HEK293T (cell line): ENCODE measurements around the gene MON2.

Experiments used
- CTCF ChIA-PET: fragments of 350-600 bp; formaldehyde crosslinking; extraction: SDS; loops from one replicate; lab custom pipeline; 2021; ENCODE audit warnings: antibody characterized with exemption, inconsistent platforms; lab: Yijun Ruan, JAX
- POLR2A ChIA-PET: fragments of 350-600 bp; formaldehyde crosslinking; extraction: SDS; loops from one replicate; lab custom pipeline; 2020; ENCODE audit warnings: antibody characterized with exemption, inconsistent platforms; lab: Yijun Ruan, JAX
- DNase-seq: peaks from one replicate; pipeline ENCODE4 v3.0.0; 2012; ENCODE audit warnings: mixed read lengths; ENCODE audit errors: extremely low spot score
- ARNT ChIP-seq: fragments of 450-650 bp; IDR thresholded peaks from 2 replicates; pipeline ENCODE4 v1.6.1; 2017; ENCODE audit warnings: mild to moderate bottlenecking
- BHLHE40 ChIP-seq: fragments of 450-650 bp; IDR thresholded peaks from 2 replicates; pipeline ENCODE4 v1.6.1; 2016; ENCODE audit warnings: mild to moderate bottlenecking, moderate library complexity, borderline replicate concordance
- CTBP1 ChIP-seq: fragments of 450-650 bp; IDR thresholded peaks from 2 replicates; pipeline ENCODE4 v1.6.1; 2016; ENCODE audit warnings: borderline replicate concordance
- ELF4 ChIP-seq: fragments of 450-650 bp; IDR thresholded peaks from 2 replicates; pipeline ENCODE4 v1.6.1; 2017; ENCODE audit warnings: antibody characterized with exemption
- FOXA1 ChIP-seq: fragments of 450-650 bp; IDR thresholded peaks from 2 replicates; pipeline ENCODE4 v1.6.1; 2016; ENCODE audit warnings: mild to moderate bottlenecking
- FOXK2 ChIP-seq: fragments of 450-650 bp; IDR thresholded peaks from 2 replicates; pipeline ENCODE4 v1.6.1; 2016; ENCODE audit warnings: mild to moderate bottlenecking
- FOXM1 ChIP-seq: fragments of 450-650 bp; IDR thresholded peaks from 2 replicates; pipeline ENCODE4 v1.6.1; 2017; ENCODE audit warnings: mild to moderate bottlenecking, borderline replicate concordance
- HDGF ChIP-seq: fragments of 450-650 bp; IDR thresholded peaks from 2 replicates; pipeline ENCODE4 v1.6.1; 2017; ENCODE audit warnings: antibody characterized with exemption, borderline replicate concordance
- L3MBTL2 ChIP-seq: fragments of 450-650 bp; conservative IDR thresholded peaks from 2 replicates; pipeline ENCODE4 v1.6.1; 2016; ENCODE audit warnings: mild to moderate bottlenecking
- LEF1 ChIP-seq: fragments of 450-650 bp; IDR thresholded peaks from 2 replicates; pipeline ENCODE4 v1.6.1; 2017; ENCODE audit warnings: mild to moderate bottlenecking, borderline replicate concordance
- NFRKB ChIP-seq: fragments of 450-650 bp; IDR thresholded peaks from 2 replicates; pipeline ENCODE4 v1.6.1; 2016; ENCODE audit warnings: mild to moderate bottlenecking, moderate library complexity
- PKNOX1 ChIP-seq: fragments of 450-650 bp; IDR thresholded peaks from 2 replicates; pipeline ENCODE4 v1.6.1; 2016
- SP1 ChIP-seq: fragments of 450-650 bp; IDR thresholded peaks from 2 replicates; pipeline ENCODE4 v1.6.1; 2017
- SUZ12 ChIP-seq: fragments of 450-650 bp; IDR thresholded peaks from 2 replicates; pipeline ENCODE4 v1.6.1; 2016; ENCODE audit warnings: mild to moderate bottlenecking
- TARDBP ChIP-seq: fragments of 450-650 bp; IDR thresholded peaks from 2 replicates; pipeline ENCODE4 v1.6.1; 2016
- ZNF384 ChIP-seq: fragments of 450-650 bp; IDR thresholded peaks from 2 replicates; pipeline ENCODE4 v1.6.1; 2016

MON2 gene

GRCh38 chr12:62584619-62585018, 118.0 kb downstream of the MON2 start:
- DNase-seq: no peak
- POLR2A ChIA-PET: no interaction called here
- CTCF ChIA-PET: no interaction called here

GRCh38 chr12:62586850-62587249, 120.2 kb downstream of the MON2 start:
- DNase-seq: no peak
- ChIA-PET POLR2A (interaction anchor here (1.5 kb wide), 1 partner anchor 17 kb away, joined by 4 read pairs; no protein-coding TSS in a partner anchor), CTCF (no interaction called here)
- TF ChIP-seq FOXM1: no peak
- no peak for TF ChIP-seq SP1
- TF ChIP-seq TARDBP: no peak
- no peak for TF ChIP-seq ARNT
- no peak for TF ChIP-seq BHLHE40
- TF ChIP-seq FOXA1: no peak
- no peak for TF ChIP-seq L3MBTL2
- no peak for TF ChIP-seq HDGF
- no peak for TF ChIP-seq ZNF384
- TF ChIP-seq PKNOX1: no peak
- no peak for TF ChIP-seq SUZ12
- no peak for TF ChIP-seq LEF1
- TF ChIP-seq FOXK2: no peak
- no peak for TF ChIP-seq ELF4
- no peak for TF ChIP-seq CTBP1
- no peak for TF ChIP-seq NFRKB

More at GRCh38 chr12:62584619-62585018, 118.0 kb downstream of the MON2 start:
- no peak for TF ChIP-seq L3MBTL2
- TF ChIP-seq BHLHE40: no peak
- TF ChIP-seq PKNOX1: no peak
- no peak for TF ChIP-seq FOXK2
- no peak for TF ChIP-seq CTBP1
- no peak for TF ChIP-seq HDGF

- no peak for DNase-seq
- ChIA-PET CTCF (no interaction called here), POLR2A (no interaction called here)
- no peak for TF ChIP-seq CTBP1
- no peak for TF ChIP-seq FOXM1
- no peak for TF ChIP-seq PKNOX1
- no peak for TF ChIP-seq ZNF384
- no peak for TF ChIP-seq ARNT
Measured at GRCh38 chr12:62588916-62589315, 122.3 kb downstream of the MON2 start.

GRCh38 chr12:62597253-62597652, 130.6 kb downstream of the MON2 start:
- ChIA-PET POLR2A (no interaction called here), CTCF (no interaction called here)
- TF ChIP-seq ELF4 (no peak), ZNF384 (no peak), SUZ12 (no peak), TARDBP (no peak), L3MBTL2 (no peak), PKNOX1 (no peak), NFRKB (no peak), SP1 (no peak), LEF1 (no peak), HDGF (no peak), CTBP1 (no peak), FOXM1 (no peak), FOXA1 (no peak), FOXK2 (no peak)
- DNase-seq: no peak

GRCh38 chr12:62598846-62599245, 132.2 kb downstream of the MON2 start:
- POLR2A ChIA-PET: no interaction called here
- CTCF ChIA-PET: interaction anchor here (0.6 kb wide), 1 partner anchor 335 kb away, joined by 3 read pairs; no protein-coding TSS in a partner anchor
- DNase-seq: no peak
- TF ChIP-seq ARNT (no peak), HDGF (no peak), PKNOX1 (no peak), FOXA1 (no peak), FOXM1 (no peak)

- no peak for DNase-seq
- no peak for TF ChIP-seq ARNT
- ChIA-PET CTCF (interaction anchor here (0.6 kb wide), 1 partner anchor 311 kb away, joined by 3 read pairs; no protein-coding TSS in a partner anchor), POLR2A (no interaction called here)
Measured at GRCh38 chr12:62599854-62600437, 133.3 kb downstream of the MON2 start.
